ENCODE measurements around the gene LRP1B.
A peak's percentile ranks its signal among the peaks of the same experiment; 100 is the strongest.
"Not testable (repeated sequence)": the region's sequence is repeated elsewhere in the genome, so short reads cannot be mapped to it uniquely, and the experiment has no call there.

The LRP1B gene

GRCh38 chr2:141199711-141200110 is 931.1 kb downstream of the LRP1B start:
- no peaks in the 10 kb centered on the region for H3K27me3 ChIP-seq (ENCODE audit: low read depth)
- H3K9me3 ChIP-seq = no peaks in the 10 kb centered on the region; the same call in 1 of the 2 replicates
- H3K4me1 ChIP-seq = no peaks in the 10 kb centered on the region
- no peak for DNase-seq (ENCODE audit: low spot score in 2 of 2)
- H3K4me3 ChIP-seq = no peak overlapping the region
- H3K36me3 ChIP-seq (replicated peaks) = no peaks in the 10 kb centered on the region
- in situ Hi-C loops (cut with MboI; ENCODE audit: low sequenced_read_pairs) = no loop called here

- Histone ChIP-seq H3K27me3 (ENCODE audit: low read depth) (no peaks in the 10 kb centered on the region), H3K9me3 (no peaks in the 10 kb centered on the region), H3K36me3 (replicated peaks) (no peaks in the 10 kb centered on the region), H3K4me3 (no peak overlapping the region), H3K4me1 (no peaks in the 10 kb centered on the region)
- no peak for DNase-seq (ENCODE audit: low spot score in 2 of 2)
- in situ Hi-C loops (cut with MboI; ENCODE audit: low sequenced_read_pairs) = no loop called here
Measured at GRCh38 chr2:141195087-141195486, 935.7 kb downstream of the LRP1B start.

- H3K9me3 ChIP-seq = no peaks in the 10 kb centered on the region
- in situ Hi-C loops (cut with MboI; ENCODE audit: low sequenced_read_pairs) = no loop called here
- no peaks in the 10 kb centered on the region for H3K36me3 ChIP-seq (replicated peaks)
- DNase-seq (ENCODE audit: low spot score in 2 of 2) = no peak
- H3K4me3 ChIP-seq = no peak overlapping the region
- H3K27me3 ChIP-seq (ENCODE audit: low read depth) = no peaks in the 10 kb centered on the region
- H3K4me1 ChIP-seq = peaks cover 13% of the 10 kb centered on the region
Measured at GRCh38 chr2:141187075-141187439, 943.8 kb downstream of the LRP1B start.

GRCh38 chr2:141186413-141187074 is 944.3 kb downstream of the LRP1B start:
- no peaks in the 10 kb centered on the region for H3K9me3 ChIP-seq
- no peaks in the 10 kb centered on the region for H3K36me3 ChIP-seq (replicated peaks)
- H3K4me1 ChIP-seq = peaks cover 13% of the 10 kb centered on the region
- no peak overlapping the region for H3K4me3 ChIP-seq
- in situ Hi-C loops (cut with MboI; ENCODE audit: low sequenced_read_pairs) = no loop called here
- DNase-seq (ENCODE audit: low spot score in 2 of 2) = peak in 1 of 2 experiments; percentile 78
- H3K27me3 ChIP-seq (ENCODE audit: low read depth) = no peaks in the 10 kb centered on the region

- in situ Hi-C loops (cut with MboI; ENCODE audit: low sequenced_read_pairs) = no loop called here
- H3K27me3 ChIP-seq (ENCODE audit: low read depth) = no peaks in the 10 kb centered on the region
- DNase-seq (ENCODE audit: low spot score in 2 of 2) = no peak
- H3K9me3 ChIP-seq = no peaks in the 10 kb centered on the region
- no peaks in the 10 kb centered on the region for H3K36me3 ChIP-seq (replicated peaks)
- H3K4me3 ChIP-seq = no peak overlapping the region
- peaks cover 11% of the 10 kb centered on the region for H3K4me1 ChIP-seq
Measured at GRCh38 chr2:141182246-141182645, 948.6 kb downstream of the LRP1B start.

- H3K27me3 ChIP-seq (ENCODE audit: low read depth); H3K9me3 ChIP-seq: not testable (repeated sequence)
Measured at GRCh38 chr2:141169117-141169516, 961.7 kb downstream of the LRP1B start.

GRCh38 chr2:141162314-141162713 is 968.5 kb downstream of the LRP1B start:
- Histone ChIP-seq H3K4me3 (no peak overlapping the region), H3K9me3 (no peaks in the 10 kb centered on the region), H3K27me3 (ENCODE audit: low read depth) (no peaks in the 10 kb centered on the region), H3K36me3 (replicated peaks) (no peaks in the 10 kb centered on the region), H3K4me1 (no peaks in the 10 kb centered on the region)
- in situ Hi-C loops (cut with MboI; ENCODE audit: low sequenced_read_pairs) = no loop called here
- DNase-seq (ENCODE audit: low spot score in 2 of 2) = no peak

More at GRCh38 chr2:141169117-141169516, 961.7 kb downstream of the LRP1B start:
- H3K4me3 ChIP-seq; in situ Hi-C loops (cut with MboI; ENCODE audit: low sequenced_read_pairs); DNase-seq (ENCODE audit: low spot score in 2 of 2); H3K4me1 ChIP-seq; H3K36me3 ChIP-seq (replicated peaks): not testable (repeated sequence)

- in situ Hi-C loops (cut with MboI; ENCODE audit: low sequenced_read_pairs) = no loop called here
- Histone ChIP-seq H3K27me3 (ENCODE audit: low read depth) (no peaks in the 10 kb centered on the region), H3K36me3 (replicated peaks) (no peaks in the 10 kb centered on the region), H3K9me3 (no peaks in the 10 kb centered on the region), H3K4me3 (no peak overlapping the region), H3K4me1 (no peaks in the 10 kb centered on the region)
- no peak for DNase-seq (ENCODE audit: low spot score in 2 of 2)
Measured at GRCh38 chr2:141151611-141152286, 979.1 kb downstream of the LRP1B start.

- Histone ChIP-seq H3K9me3 (no peaks in the 10 kb centered on the region), H3K4me1 (no peaks in the 10 kb centered on the region), H3K4me3 (no peak overlapping the region), H3K27me3 (ENCODE audit: low read depth) (no peaks in the 10 kb centered on the region), H3K36me3 (replicated peaks) (no peaks in the 10 kb centered on the region)
- in situ Hi-C loops (cut with MboI; ENCODE audit: low sequenced_read_pairs) = no loop called here
- no peak for DNase-seq (ENCODE audit: low spot score in 2 of 2)
Measured at GRCh38 chr2:141142025-141142424, 988.8 kb downstream of the LRP1B start.

GRCh38 chr2:141137122-141137693 is 993.6 kb downstream of the LRP1B start:
- Histone ChIP-seq H3K27me3 (ENCODE audit: low read depth) (no peaks in the 10 kb centered on the region), H3K9me3 (no peaks in the 10 kb centered on the region)
- in situ Hi-C loops (cut with MboI; ENCODE audit: low sequenced_read_pairs) = no loop called here

GRCh38 chr2:141133883-141134282 is 996.9 kb downstream of the LRP1B start:
- DNase-seq (ENCODE audit: low spot score in 2 of 2) = no peak
- Histone ChIP-seq H3K4me1 (no peaks in the 10 kb centered on the region), H3K4me3 (no peak overlapping the region), H3K36me3 (replicated peaks) (no peaks in the 10 kb centered on the region), H3K9me3 (no peaks in the 10 kb centered on the region), H3K27me3 (ENCODE audit: low read depth) (no peaks in the 10 kb centered on the region)
- in situ Hi-C loops (cut with MboI; ENCODE audit: low sequenced_read_pairs) = no loop called here

More at GRCh38 chr2:141137122-141137693, 993.6 kb downstream of the LRP1B start:
- no peak for DNase-seq (ENCODE audit: low spot score in 2 of 2)
- Histone ChIP-seq H3K4me1 (no peaks in the 10 kb centered on the region), H3K4me3 (no peak overlapping the region), H3K36me3 (replicated peaks) (no peaks in the 10 kb centered on the region)

- H3K4me3 ChIP-seq = no peak overlapping the region
Measured at GRCh38 chr2:141125432-141125831, 1005.4 kb downstream of the LRP1B start.

GRCh38 chr2:141118836-141119235 is 1012.0 kb downstream of the LRP1B start:
- no peak for DNase-seq (ENCODE audit: low spot score in 2 of 2)
- Histone ChIP-seq H3K27me3 (ENCODE audit: low read depth) (no peaks in the 10 kb centered on the region), H3K4me1 (peaks cover 6% of the 10 kb centered on the region), H3K36me3 (replicated peaks) (no peaks in the 10 kb centered on the region), H3K9me3 (no peaks in the 10 kb centered on the region), H3K4me3 (no peak overlapping the region)
- in situ Hi-C loops (cut with MboI; ENCODE audit: low sequenced_read_pairs) = no loop called here

More at GRCh38 chr2:141125432-141125831, 1005.4 kb downstream of the LRP1B start:
- Histone ChIP-seq H3K36me3 (replicated peaks) (no peaks in the 10 kb centered on the region), H3K9me3 (no peaks in the 10 kb centered on the region), H3K27me3 (ENCODE audit: low read depth) (no peaks in the 10 kb centered on the region), H3K4me1 (no peaks in the 10 kb centered on the region)
- no peak for DNase-seq (ENCODE audit: low spot score in 2 of 2)
- in situ Hi-C loops (cut with MboI; ENCODE audit: low sequenced_read_pairs) = no loop called here

- DNase-seq (ENCODE audit: low spot score in 2 of 2) = peak in 1 of 2 experiments; percentile 95
- no peaks in the 10 kb centered on the region for H3K27me3 ChIP-seq (ENCODE audit: low read depth)
- H3K4me1 ChIP-seq = peaks cover 16% of the 10 kb centered on the region
- H3K9me3 ChIP-seq = no peaks in the 10 kb centered on the region
- H3K36me3 ChIP-seq (replicated peaks) = no peaks in the 10 kb centered on the region
- in situ Hi-C loops (cut with MboI; ENCODE audit: low sequenced_read_pairs) = no loop called here
- no peak overlapping the region for H3K4me3 ChIP-seq
Measured at GRCh38 chr2:141113301-141113700, 1017.5 kb downstream of the LRP1B start.

Data from HAP-1 (cell line).